SK-N-SH treated with all-trans-retinoic acid at 6 μM for 48 hours (cell line): ENCODE measurements around the gene CDK3.
A peak's percentile ranks its signal among the peaks of the same experiment; 100 is the strongest.

Experiments
- ATAC-seq: fragments of 200-7000 bp; cut with Tn5 transposase; 3 replicates; pipeline ENCODE4 v1.9.1; 2020; ENCODE audit warnings: mild to moderate bottlenecking, moderate library complexity
- ARNTL ChIP-seq: fragments of 450-650 bp; formaldehyde crosslinking; IDR thresholded peaks from 2 replicates; pipeline ENCODE4 v1.5.0; 2020; ENCODE audit warnings: low read depth, mild to moderate bottlenecking, moderate library complexity, borderline replicate concordance
- BACH2 ChIP-seq: fragments of 250-450 bp; sonication (Bioruptor Pico); IDR thresholded peaks from 2 replicates; pipeline ENCODE4 v1.9.0; 2021; ENCODE audit warnings: mild to moderate bottlenecking, borderline replicate concordance
- CSDC2 ChIP-seq: fragments of 250-450 bp; sonication (Bioruptor Pico); IDR thresholded peaks from 2 replicates; pipeline ENCODE4 v1.5.0; 2020; ENCODE audit warnings: mild to moderate bottlenecking, moderate library complexity
- ESRRG ChIP-seq: fragments of 250-450 bp; sonication (Bioruptor Pico); IDR thresholded peaks from 2 replicates; pipeline ENCODE4 v1.6.1; 2021; ENCODE audit warnings: mild to moderate bottlenecking
- GLIS3 ChIP-seq: fragments of 250-450 bp; sonication (Bioruptor Pico); IDR thresholded peaks from 2 replicates; pipeline ENCODE4 v1.5.0; 2020; ENCODE audit warnings: mild to moderate bottlenecking, moderate library complexity
- ISL1 ChIP-seq: fragments of 250-450 bp; sonication (Bioruptor Pico); IDR thresholded peaks from 2 replicates; pipeline ENCODE4 v2.1.2; 2022; ENCODE audit warnings: mild to moderate bottlenecking, moderate library complexity
- OSR1 ChIP-seq: fragments of 250-450 bp; sonication (Bioruptor Pico); IDR thresholded peaks from 2 replicates; pipeline ENCODE4 v1.8.0; 2022; ENCODE audit warnings: moderate library complexity, mild to moderate bottlenecking, inconsistent platforms
- PPARA ChIP-seq: fragments of 250-450 bp; sonication (Bioruptor Pico); IDR thresholded peaks from 2 replicates; pipeline ENCODE4 v1.5.0; 2020; ENCODE audit warnings: mild to moderate bottlenecking, borderline replicate concordance
- RARB ChIP-seq: fragments of 250-450 bp; sonication (Bioruptor Pico); IDR thresholded peaks from 2 replicates; pipeline ENCODE4 v1.8.0; 2021; ENCODE audit warnings: mild to moderate bottlenecking, moderate library complexity
- TCF4 ChIP-seq: fragments of 250-450 bp; sonication (Bioruptor Pico); IDR thresholded peaks from 2 replicates; pipeline ENCODE4 v1.8.0; 2021; ENCODE audit warnings: mild to moderate bottlenecking, moderate library complexity, borderline replicate concordance
- TOX ChIP-seq: fragments of 250-450 bp; sonication (Bioruptor Pico); IDR thresholded peaks from 2 replicates; pipeline ENCODE4 v1.8.0; 2021; ENCODE audit warnings: mild to moderate bottlenecking, moderate library complexity, borderline replicate concordance
- ZC3H10 ChIP-seq: fragments of 250-450 bp; sonication (Bioruptor Pico); IDR thresholded peaks from 2 replicates; pipeline ENCODE4 v1.5.1; 2021; ENCODE audit warnings: mild to moderate bottlenecking, moderate library complexity
- ZFP30 ChIP-seq: fragments of 450-650 bp; formaldehyde crosslinking; IDR thresholded peaks from 2 replicates; pipeline ENCODE4 v1.5.0; 2022; ENCODE audit warnings: mild to moderate bottlenecking, moderate library complexity
- ZNF565 ChIP-seq: fragments of 450-650 bp; formaldehyde crosslinking; conservative IDR thresholded peaks from 2 replicates; pipeline ENCODE4 v1.5.0; 2020; ENCODE audit warnings: low read depth, mild to moderate bottlenecking, moderate library complexity
- ZNF70 ChIP-seq: fragments of 450-650 bp; formaldehyde crosslinking; IDR thresholded peaks from 2 replicates; pipeline ENCODE4 v1.5.0; 2020; ENCODE audit warnings: mild to moderate bottlenecking, moderate library complexity
- ZNF8 ChIP-seq: fragments of 450-650 bp; formaldehyde crosslinking; IDR thresholded peaks from 2 replicates; pipeline ENCODE4 v1.5.0; 2020; ENCODE audit warnings: mild to moderate bottlenecking, moderate library complexity
- TF ChIP-seq, protein P1 (sequence below): fragments of 250-450 bp; sonication (Bioruptor Pico); IDR thresholded peaks from 2 replicates; pipeline ENCODE4 v1.8.0; 2020; ENCODE audit warnings: mild to moderate bottlenecking, moderate library complexity, borderline replicate concordance
- TF ChIP-seq, protein P2 (sequence below): fragments of 250-450 bp; sonication (Bioruptor Pico); IDR thresholded peaks from 2 replicates; pipeline ENCODE4 v1.5.1; 2020; ENCODE audit warnings: low read depth, mild to moderate bottlenecking, moderate library complexity
- TF ChIP-seq, protein P3 (sequence below): fragments of 250-450 bp; sonication (Bioruptor Pico); IDR thresholded peaks from 2 replicates; pipeline ENCODE4 v1.8.0; 2021; ENCODE audit warnings: low read depth, mild to moderate bottlenecking, moderate library complexity, borderline replicate concordance
- TF ChIP-seq, protein P4 (sequence below): fragments of 250-450 bp; sonication (Bioruptor Pico); IDR thresholded peaks from 2 replicates; pipeline ENCODE4 v1.5.0; 2020; ENCODE audit warnings: mild to moderate bottlenecking, moderate library complexity
- TF ChIP-seq, protein P5 (sequence below): fragments of 250-450 bp; sonication (Bioruptor Pico); IDR thresholded peaks from 2 replicates; pipeline ENCODE4 v1.5.1; 2021; ENCODE audit warnings: mild to moderate bottlenecking, moderate library complexity

CDK3 gene

DNA sequence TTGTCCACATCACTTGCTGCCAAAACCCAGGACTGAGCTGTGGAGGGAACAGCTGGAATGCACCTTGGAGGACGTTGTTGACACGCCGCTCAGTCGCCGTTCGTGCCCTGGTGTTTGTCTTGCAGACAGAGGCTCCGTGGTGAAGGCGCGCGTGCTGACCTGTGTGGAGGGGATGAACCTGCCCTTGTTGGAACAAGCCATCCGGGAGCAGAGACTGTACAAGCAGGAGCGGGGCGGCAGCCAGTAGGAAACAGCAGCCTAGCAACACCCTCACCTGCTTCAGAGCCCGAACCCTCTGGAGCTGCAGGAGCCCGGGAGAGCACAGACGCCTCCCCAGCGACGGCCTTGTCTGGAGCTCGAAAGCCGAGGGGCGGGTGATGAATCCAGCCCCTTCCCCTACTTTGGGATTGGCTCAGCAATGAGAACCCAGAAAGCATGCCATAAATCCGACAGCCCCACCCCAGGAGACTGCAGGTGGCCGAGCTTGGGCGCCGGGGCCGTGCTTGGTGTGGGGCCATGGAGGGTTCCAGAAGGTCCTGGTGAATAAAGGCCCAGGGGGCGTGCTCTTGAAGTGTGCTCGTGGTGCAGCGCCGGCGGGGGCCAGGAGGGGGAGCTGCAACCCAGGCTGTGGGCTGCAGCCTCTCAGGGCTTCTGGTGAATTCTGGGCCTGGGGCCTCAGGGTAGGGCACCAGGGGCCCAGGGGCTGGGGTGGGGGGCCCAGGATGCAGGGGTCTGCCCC is 470 bp upstream of the CDK3 start:
- TF ChIP-seq CSDC2 (CRISPR knock-in tag) (no peak), ZNF565 (CRISPR knock-in tag) (no peak), BACH2 (CRISPR knock-in tag) (no peak), ARNTL (CRISPR knock-in tag) (no peak), TOX (CRISPR knock-in tag) (no peak), ESRRG (CRISPR knock-in tag) (no peak), PPARA (CRISPR knock-in tag) (no peak), ZC3H10 (no peak), GLIS3 (CRISPR knock-in tag) (no peak), RARB (CRISPR knock-in tag) (no peak), OSR1 (no peak), ZNF70 (CRISPR knock-in tag) (no peak), ZNF8 (CRISPR knock-in tag) (no peak)
- TF ChIP-seq, protein P1, sequence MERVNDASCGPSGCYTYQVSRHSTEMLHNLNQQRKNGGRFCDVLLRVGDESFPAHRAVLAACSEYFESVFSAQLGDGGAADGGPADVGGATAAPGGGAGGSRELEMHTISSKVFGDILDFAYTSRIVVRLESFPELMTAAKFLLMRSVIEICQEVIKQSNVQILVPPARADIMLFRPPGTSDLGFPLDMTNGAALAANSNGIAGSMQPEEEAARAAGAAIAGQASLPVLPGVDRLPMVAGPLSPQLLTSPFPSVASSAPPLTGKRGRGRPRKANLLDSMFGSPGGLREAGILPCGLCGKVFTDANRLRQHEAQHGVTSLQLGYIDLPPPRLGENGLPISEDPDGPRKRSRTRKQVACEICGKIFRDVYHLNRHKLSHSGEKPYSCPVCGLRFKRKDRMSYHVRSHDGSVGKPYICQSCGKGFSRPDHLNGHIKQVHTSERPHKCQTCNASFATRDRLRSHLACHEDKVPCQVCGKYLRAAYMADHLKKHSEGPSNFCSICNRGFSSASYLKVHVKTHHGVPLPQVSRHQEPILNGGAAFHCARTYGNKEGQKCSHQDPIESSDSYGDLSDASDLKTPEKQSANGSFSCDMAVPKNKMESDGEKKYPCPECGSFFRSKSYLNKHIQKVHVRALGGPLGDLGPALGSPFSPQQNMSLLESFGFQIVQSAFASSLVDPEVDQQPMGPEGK (CRISPR knock-in tag): no peak
- TF ChIP-seq, protein P2, sequence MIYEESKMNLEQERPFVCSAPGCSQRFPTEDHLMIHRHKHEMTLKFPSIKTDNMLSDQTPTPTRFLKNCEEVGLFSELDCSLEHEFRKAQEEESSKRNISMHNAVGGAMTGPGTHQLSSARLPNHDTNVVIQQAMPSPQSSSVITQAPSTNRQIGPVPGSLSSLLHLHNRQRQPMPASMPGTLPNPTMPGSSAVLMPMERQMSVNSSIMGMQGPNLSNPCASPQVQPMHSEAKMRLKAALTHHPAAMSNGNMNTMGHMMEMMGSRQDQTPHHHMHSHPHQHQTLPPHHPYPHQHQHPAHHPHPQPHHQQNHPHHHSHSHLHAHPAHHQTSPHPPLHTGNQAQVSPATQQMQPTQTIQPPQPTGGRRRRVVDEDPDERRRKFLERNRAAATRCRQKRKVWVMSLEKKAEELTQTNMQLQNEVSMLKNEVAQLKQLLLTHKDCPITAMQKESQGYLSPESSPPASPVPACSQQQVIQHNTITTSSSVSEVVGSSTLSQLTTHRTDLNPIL: no peak
- TF ChIP-seq, protein P3, sequence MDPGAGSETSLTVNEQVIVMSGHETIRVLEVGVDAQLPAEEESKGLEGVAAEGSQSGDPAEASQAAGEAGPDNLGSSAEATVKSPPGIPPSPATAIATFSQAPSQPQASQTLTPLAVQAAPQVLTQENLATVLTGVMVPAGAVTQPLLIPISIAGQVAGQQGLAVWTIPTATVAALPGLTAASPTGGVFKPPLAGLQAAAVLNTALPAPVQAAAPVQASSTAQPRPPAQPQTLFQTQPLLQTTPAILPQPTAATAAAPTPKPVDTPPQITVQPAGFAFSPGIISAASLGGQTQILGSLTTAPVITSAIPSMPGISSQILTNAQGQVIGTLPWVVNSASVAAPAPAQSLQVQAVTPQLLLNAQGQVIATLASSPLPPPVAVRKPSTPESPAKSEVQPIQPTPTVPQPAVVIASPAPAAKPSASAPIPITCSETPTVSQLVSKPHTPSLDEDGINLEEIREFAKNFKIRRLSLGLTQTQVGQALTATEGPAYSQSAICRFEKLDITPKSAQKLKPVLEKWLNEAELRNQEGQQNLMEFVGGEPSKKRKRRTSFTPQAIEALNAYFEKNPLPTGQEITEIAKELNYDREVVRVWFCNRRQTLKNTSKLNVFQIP (CRISPR knock-in tag): no peak
- ATAC-seq: peak; percentile 83

DNA sequence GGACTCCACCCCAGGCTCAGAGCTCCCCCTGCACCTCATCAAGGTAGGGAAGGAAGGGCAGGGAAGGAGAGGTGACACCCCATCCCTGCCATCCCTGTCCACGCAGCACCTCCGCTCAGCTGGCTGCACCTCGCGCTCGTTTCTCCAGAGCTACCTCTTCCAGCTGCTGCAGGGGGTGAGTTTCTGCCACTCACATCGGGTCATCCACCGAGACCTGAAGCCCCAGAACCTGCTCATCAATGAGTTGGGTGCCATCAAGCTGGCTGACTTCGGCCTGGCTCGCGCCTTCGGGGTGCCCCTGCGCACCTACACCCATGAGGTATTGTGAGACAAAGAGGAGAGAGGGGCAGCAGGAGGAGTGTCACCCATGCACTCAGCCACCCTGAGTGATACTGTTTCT is 1.4 kb downstream of the CDK3 start:
- ATAC-seq: no peak

DNA sequence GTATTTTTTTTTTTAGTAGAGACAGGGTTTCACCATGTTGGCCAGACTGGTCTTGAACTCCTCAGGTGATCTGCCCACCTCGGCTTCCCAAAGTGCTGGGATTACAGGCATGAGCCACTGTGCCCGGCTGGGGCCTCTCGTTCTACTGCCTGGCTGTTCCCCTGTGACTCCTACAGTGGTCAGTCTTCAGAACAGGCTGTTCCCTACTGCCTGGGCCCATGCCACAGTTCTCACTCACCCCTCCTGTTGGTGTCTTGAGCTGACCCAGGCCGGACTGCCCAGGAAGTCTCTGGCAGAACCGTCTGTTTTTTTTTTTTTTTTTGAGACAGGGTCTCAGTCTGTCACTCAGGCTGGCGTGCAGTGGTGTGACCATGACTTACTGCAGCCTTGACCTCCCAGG is 3.3 kb downstream of the CDK3 start:
- ATAC-seq: no peak
- TF ChIP-seq PPARA (CRISPR knock-in tag) (no peak), TCF4 (CRISPR knock-in tag) (no peak), ZNF8 (CRISPR knock-in tag) (no peak), ZNF565 (CRISPR knock-in tag) (no peak), GLIS3 (CRISPR knock-in tag) (no peak), TOX (CRISPR knock-in tag) (no peak), RARB (CRISPR knock-in tag) (no peak), ISL1 (no peak), ZC3H10 (no peak), BACH2 (CRISPR knock-in tag) (no peak)
- TF ChIP-seq, protein P2: no peak
- TF ChIP-seq, protein P4, sequence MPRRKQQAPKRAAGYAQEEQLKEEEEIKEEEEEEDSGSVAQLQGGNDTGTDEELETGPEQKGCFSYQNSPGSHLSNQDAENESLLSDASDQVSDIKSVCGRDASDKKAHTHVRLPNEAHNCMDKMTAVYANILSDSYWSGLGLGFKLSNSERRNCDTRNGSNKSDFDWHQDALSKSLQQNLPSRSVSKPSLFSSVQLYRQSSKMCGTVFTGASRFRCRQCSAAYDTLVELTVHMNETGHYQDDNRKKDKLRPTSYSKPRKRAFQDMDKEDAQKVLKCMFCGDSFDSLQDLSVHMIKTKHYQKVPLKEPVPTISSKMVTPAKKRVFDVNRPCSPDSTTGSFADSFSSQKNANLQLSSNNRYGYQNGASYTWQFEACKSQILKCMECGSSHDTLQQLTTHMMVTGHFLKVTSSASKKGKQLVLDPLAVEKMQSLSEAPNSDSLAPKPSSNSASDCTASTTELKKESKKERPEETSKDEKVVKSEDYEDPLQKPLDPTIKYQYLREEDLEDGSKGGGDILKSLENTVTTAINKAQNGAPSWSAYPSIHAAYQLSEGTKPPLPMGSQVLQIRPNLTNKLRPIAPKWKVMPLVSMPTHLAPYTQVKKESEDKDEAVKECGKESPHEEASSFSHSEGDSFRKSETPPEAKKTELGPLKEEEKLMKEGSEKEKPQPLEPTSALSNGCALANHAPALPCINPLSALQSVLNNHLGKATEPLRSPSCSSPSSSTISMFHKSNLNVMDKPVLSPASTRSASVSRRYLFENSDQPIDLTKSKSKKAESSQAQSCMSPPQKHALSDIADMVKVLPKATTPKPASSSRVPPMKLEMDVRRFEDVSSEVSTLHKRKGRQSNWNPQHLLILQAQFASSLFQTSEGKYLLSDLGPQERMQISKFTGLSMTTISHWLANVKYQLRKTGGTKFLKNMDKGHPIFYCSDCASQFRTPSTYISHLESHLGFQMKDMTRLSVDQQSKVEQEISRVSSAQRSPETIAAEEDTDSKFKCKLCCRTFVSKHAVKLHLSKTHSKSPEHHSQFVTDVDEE (CRISPR knock-in tag): no peak
- TF ChIP-seq, protein P3 (CRISPR knock-in tag): no peak

More for the DNA sequence above, 1.4 kb downstream of the CDK3 start:
- TF ChIP-seq CSDC2 (CRISPR knock-in tag) (no peak), ZFP30 (no peak), ZNF8 (CRISPR knock-in tag) (no peak), ESRRG (CRISPR knock-in tag) (no peak)
- TF ChIP-seq, protein P2: no peak
- TF ChIP-seq, protein P5, sequence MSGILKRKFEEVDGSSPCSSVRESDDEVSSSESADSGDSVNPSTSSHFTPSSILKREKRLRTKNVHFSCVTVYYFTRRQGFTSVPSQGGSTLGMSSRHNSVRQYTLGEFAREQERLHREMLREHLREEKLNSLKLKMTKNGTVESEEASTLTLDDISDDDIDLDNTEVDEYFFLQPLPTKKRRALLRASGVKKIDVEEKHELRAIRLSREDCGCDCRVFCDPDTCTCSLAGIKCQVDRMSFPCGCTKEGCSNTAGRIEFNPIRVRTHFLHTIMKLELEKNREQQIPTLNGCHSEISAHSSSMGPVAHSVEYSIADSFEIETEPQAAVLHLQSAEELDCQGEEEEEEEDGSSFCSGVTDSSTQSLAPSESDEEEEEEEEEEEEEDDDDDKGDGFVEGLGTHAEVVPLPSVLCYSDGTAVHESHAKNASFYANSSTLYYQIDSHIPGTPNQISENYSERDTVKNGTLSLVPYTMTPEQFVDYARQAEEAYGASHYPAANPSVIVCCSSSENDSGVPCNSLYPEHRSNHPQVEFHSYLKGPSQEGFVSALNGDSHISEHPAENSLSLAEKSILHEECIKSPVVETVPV (CRISPR knock-in tag): no peak
